Right ventricle myocardium superior (tissue), 1 donor: ENCODE measurements around the gene PPP1R1A. TPM values are rescaled to one million over a fixed set of nuclear protein-coding genes. Genes with fewer than 3 reads are reported as not detected.

Experiments used
- ATAC-seq: fragments of 200-7000 bp; cut with Tn5 transposase; one replicate; pipeline ENCODE4 v1.9.1; 2020; ENCODE audit warnings: mild to moderate bottlenecking; ENCODE audit not compliant: poor library complexity
- DNase-seq: peaks from one replicate; pipeline ENCODE4 v3.0.0-alpha.2; 2020
- intact Hi-C: fragments of 100-400 bp; cut with DNase I; formaldehyde crosslinking; loops from one replicate; pipeline ENCODE4 v1.11.2; 2022
- total RNA-seq: library from RNA; stranded (reverse); fragmentation: NEBNext Ultra II Directional; extraction: Animal tissue kit (Norgen Biotek cat#: 25700); gene quantifications from one replicate; pipeline ENCODE4 v1.2.1, GENCODE V29; 2021
- donor health status: DM: no; HTN: yes; CAD: no; lungs with severe emphysema.

The PPP1R1A gene
- total RNA-seq, 1 donor from 2014 or later: 192 TPM

DNA sequence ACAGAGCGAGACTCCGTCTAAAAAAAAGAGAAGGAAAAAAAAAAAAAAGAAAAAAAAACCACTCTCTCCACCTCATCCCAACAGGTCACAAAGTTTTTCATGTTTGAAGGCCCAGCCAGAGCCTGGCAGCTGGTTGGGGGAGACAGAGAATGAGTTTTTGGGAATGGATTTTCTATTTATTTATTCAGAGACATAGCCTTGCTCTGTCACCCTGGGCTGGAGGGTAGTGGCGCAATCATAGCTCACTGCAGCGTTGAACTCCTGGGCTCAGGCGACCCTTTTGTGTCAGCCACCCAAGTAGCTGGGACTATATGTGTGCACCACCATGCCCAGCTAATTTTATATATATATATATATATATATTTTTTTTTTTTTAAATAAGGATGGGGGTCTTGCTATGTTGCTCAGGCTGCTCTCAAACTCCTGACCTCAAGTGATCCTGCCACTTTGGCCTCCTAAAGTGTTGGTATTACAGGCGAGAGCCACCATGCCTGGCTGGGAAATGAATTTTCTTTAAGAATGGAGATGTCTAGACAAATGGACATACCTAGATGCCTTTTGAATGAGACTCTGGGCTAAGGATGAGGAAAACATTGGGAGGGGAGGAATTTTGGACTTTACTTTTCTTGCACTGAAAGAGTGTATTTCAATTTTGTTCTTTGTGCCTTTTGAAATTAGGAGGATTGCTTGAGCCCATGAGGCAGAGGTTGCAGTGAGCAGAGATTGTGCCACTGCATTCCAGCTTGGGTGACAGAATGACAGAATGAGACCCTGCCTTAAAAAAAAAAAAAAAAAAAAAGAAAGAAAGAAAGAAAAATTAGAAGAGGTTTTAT is 16.9 kb upstream of the PPP1R1A start:
- ATAC-seq (no peak), DNase-seq (no peak)
- intact Hi-C loops: no loop called here

DNA sequence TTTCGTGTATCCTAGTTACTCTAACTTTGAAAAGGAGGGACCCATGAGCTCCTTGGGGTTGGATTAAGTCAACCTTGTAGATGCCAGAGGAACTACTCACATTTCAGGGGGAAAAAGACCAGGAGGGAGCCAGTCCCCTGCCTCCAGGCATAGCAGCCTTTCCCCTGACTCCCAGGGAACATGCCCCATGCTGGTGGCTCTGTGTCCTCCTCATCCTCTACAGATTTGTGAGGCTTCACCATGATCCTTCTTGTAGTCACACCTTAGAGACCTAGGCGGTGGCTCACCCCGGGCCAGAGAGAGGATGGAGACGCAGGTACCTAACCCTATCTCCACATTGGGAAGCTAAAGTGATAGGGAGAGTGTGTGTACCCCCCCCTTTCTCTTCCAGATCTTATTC is 16.0 kb upstream of the PPP1R1A start:
- ATAC-seq: no peak
- DNase-seq: no peak
- intact Hi-C loops: no loop called here

DNA sequence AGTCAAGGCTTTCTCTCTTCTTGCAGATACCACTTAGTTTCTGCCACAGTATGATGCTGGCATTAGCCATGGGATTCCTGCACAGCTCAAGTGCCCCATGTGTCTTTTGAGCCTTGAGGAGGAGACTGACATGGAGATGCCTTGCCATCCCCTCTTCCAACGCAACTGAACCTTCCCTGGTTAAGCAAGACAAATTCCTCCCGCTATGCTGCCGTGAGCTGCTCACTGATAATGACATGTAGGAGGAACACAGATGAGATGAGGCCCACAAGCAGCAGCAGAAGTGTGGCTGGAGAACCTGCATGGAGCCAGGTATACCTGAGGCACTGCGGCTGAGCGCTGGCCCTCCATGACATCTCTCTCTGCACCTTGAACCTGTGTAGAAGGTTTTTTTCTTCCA is 15.4 kb upstream of the PPP1R1A start:
- ATAC-seq (no peak), DNase-seq (no peak)
- intact Hi-C loops: no loop called here

DNA sequence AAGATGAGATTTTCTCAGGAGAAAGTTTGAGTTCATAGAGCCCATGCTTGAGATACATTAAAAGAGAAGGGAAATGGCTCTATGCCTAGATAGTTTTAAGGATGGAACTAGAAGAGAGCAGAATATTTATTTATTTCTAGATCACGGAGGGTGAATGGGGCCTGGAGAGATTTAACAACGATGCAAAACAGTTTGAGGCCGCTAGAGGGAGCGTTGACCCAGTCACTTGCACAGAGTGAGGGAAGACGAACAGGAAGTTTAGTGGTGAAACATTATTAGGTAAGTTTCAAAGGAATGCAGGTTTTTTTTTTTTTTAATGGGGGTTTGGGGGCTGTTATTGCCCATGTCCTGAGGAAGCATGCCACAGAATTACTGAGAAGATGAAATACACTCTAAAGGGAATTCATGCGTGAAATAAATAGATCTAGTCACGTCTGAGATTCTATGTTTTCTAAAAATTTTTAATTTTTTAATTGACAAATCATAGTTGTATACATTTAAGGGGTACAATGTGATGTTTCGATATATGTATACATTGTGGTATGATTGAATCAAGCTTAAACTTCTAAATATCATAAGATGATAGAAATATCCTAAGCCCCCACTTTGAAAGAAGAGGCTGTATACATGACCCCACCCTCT is 14.8 kb upstream of the PPP1R1A start:
- intact Hi-C loops: no loop called here
- peak; percentile 62 for DNase-seq

DNA sequence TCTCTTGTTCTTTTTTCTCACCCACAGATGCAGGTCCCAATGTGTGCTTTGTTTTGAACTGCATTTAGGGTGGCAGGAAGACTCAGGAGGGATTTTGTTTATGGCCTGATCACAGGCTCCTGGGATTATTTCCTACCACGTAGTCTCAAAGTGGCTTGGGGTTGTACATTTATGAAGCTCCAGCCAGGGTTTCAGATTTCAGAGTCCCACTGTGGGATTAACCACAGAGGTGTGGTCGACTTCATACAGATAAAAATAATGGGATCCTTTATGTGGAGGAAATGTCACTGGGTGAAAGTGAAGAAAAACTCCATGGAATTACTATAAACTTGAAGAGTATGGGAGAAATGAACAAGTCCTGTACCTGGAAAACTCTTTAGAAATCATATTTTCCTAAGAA is 14.2 kb upstream of the PPP1R1A start:
- ATAC-seq (no peak), DNase-seq (no peak)
- intact Hi-C loops: no loop called here

More for the DNA sequence above, 14.8 kb upstream of the PPP1R1A start:
- ATAC-seq: peak; percentile 85

DNA sequence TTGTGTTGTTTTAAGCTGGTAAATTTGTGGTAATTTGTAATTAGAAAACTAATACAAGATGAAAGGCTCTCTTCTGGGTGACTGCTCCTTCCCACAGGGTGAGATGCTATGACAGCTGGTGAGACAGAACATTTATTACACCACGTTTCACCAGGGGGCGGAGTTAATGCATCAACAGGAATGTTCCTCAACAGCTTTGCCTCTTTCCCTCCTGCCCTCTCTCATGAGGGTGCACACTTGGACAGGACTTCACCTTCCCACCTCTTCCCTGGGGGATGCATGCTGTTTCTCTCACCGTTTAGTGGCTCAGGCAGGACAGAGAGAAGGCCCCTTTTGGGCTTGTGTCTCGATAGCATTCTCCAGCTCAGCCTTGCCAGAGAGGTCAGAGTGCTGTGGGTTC is 13.4 kb upstream of the PPP1R1A start:
- DNase-seq (no peak), ATAC-seq (no peak)
- intact Hi-C loops: no loop called here

DNA sequence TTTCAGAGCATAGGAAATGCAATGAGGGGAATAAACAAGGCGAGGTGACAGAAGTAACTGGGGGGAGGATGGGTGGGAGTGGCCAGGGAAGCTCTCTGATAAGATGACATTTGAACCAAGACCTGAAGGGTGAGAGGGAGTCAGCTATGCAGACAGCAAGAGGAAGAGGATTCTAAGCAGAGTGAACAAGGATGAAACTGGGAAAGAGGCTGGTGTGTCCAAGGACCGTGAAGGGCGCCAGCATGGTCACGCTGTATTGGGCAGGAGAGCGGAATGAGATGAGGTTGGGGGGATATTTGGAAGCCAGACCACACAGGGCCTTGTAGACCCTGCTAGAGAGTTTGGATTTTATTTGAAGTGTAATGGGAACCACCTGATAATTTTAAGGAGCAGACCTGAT is 10.5 kb upstream of the PPP1R1A start:
- DNase-seq: no peak
- intact Hi-C loops: loop anchor here (10.0 kb wide), 1 partner anchor 356 kb away; no protein-coding TSS in a partner anchor
- no peak for ATAC-seq

DNA sequence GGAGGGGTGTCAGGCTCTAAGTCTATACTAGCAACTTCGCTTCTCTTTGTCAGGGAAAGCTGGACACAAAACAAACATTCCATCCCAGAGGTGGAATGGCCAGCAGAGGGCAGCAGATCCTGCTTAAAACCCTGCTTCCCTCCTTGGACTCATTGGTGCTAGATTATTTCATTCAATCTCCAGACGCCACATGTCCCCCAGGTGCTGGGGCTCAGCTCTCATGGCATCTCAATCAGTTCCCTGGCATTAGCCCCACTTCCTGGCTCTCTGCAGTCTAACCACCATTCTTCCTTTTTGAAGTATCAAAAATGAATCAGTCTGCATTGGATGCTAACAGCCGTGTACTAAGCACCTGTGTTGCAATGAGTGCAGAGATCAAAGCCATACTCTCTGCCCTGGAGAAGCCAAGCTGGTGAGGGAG is 8.1 kb upstream of the PPP1R1A start:
- intact Hi-C loops: loop anchor here (10.0 kb wide), 1 partner anchor 358 kb away; no protein-coding TSS in a partner anchor
- DNase-seq (peak; percentile 76), ATAC-seq (peak; percentile 72)

DNA sequence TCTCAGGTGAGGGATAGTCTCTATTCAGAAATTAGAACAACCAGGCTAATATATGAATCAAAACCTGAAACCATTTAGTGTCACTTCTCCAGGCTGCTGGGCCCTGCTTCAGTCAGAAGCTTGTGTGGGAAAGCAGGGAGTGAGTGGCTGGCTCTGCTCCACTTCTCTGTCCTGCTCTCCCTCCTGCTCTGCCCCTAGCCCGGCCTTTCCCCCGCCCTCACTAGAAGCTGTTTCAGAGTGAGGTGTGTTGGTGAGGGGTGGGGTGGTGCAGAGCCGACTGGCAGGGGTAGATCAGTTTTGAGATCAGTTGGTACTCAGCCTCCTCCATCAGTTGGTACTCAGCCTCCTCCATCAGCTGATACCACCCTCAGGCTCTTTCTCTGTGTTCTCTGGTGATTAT is 7.0 kb upstream of the PPP1R1A start:
- intact Hi-C loops: loop anchor here (10.0 kb wide), 1 partner anchor 359 kb away; no protein-coding TSS in a partner anchor
- ATAC-seq (no peak), DNase-seq (no peak)

DNA sequence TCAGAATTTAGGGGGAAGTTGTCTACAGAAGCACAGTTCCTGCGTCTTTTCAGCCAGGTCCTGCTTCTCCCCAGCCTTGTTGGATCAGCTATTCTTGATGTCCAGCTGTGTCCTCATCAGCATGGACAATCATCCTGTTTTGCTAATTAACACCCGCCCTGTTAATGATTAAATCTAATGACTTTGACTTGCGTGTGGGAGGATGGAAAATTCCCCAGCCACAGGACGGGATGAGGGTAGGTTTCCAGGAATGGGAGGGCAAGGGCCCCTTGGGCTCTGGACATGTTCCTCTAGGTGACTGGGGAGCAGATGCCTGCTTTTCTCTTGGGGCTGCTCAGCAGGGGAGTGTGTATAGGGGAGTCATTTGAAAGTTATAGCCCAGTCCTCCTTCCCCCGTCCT is 5.3 kb upstream of the PPP1R1A start:
- ATAC-seq: no peak
- intact Hi-C loops: loop anchor here (10.0 kb wide), 1 partner anchor 361 kb away; no protein-coding TSS in a partner anchor
- no peak for DNase-seq

DNA sequence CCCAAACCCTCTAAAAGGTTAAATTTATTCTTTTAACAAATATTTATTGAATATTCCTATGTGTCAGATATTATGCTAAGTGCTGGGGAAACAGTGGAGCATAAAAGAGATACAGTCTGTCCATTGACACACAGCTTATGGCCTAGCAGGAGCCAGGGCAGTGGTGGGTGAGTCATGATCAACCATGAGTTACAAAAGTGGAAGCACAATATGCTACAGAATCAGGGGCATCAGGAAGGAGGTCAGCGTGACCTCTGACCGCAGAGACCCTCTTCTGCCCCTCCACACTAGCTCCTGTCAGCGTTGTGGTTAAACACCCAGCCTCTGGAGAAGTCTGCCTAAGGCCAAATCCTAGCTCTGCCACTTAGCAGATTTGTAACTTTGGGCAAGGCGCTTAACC is 4.7 kb upstream of the PPP1R1A start:
- no peak for ATAC-seq
- intact Hi-C loops: loop anchor here (10.0 kb wide), 1 partner anchor 362 kb away; no protein-coding TSS in a partner anchor

DNA sequence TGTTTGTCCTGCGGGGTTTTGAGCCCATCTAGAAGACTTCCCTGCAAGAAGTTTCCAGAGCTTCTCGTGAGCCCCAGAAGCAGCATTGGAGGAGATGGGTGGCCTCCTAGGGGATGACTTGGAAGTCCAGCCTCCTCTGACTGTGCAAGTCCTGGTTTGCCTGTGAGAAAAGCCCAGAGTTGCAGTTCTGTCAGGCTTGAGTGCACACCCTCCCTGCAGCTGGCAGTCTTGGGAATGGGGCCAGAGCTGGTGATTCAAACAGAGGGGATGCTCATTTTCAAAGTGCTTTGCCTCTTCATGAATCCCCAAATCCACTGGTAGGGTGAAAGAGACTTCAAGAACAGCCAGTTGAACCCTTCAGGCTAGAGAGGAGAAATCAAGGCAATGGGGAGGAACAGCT is 3.9 kb upstream of the PPP1R1A start:
- DNase-seq (no peak), ATAC-seq (no peak)
- intact Hi-C loops: loop anchor here (10.0 kb wide), 1 partner anchor 362 kb away; no protein-coding TSS in a partner anchor

More for the DNA sequence above, 4.7 kb upstream of the PPP1R1A start:
- DNase-seq: no peak

DNA sequence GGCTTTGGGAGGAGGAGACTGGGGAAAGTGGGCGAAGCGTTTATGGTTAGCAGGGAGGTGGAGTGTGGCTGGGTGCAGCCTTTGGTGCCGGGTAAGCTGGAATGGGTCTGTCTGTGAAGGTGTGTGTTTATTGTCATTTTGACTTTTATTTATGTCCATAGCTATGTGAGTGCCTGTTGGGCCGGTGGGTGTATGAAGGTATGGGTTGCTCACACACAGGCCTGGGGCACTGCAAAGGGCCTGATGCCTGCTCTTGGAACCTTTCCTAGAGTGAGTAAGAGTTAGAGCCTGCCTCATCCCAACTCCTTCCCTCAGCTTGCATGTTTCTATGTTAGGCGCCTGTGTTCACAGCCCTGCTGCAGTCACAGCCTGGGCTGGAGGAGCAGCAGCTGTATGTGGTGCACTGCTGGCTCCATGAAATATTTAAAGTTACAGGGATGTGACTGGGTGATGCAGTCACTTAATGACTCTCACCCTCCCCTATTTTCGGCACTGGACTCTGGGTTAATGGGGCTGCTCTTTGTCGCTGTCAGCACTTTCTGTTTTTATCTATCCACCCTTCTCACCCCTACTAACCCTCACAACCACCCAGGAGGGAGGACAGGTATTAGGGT is 2.6 kb upstream of the PPP1R1A start:
- intact Hi-C loops: loop anchor here (10.0 kb wide), 1 partner anchor 364 kb away; no protein-coding TSS in a partner anchor

DNA sequence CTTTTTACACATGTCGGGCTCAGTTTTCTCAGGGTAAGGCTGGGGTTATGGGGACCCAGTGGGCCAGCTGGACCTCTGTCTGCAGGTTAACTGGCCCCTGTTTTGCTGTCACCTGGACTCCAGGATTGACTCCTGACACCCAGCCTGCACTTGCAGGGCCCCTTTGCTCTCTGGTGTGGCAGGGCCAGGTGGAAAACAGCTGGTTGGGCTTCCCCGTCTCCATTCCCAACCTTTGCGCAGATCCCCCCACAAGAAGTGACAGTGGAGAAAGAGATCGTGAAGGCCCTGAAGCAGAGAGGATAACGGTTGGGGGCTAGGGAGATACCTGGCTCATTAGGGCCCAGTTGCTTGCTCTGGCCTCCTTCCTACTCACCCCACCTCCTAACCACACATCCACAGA is 1.5 kb upstream of the PPP1R1A start:
- intact Hi-C loops: loop anchor here (10.0 kb wide), 1 partner anchor 365 kb away; no protein-coding TSS in a partner anchor
- DNase-seq (no peak), ATAC-seq (no peak)

More for the DNA sequence above, 2.6 kb upstream of the PPP1R1A start:
- DNase-seq (no peak), ATAC-seq (peak; percentile 61)

DNA sequence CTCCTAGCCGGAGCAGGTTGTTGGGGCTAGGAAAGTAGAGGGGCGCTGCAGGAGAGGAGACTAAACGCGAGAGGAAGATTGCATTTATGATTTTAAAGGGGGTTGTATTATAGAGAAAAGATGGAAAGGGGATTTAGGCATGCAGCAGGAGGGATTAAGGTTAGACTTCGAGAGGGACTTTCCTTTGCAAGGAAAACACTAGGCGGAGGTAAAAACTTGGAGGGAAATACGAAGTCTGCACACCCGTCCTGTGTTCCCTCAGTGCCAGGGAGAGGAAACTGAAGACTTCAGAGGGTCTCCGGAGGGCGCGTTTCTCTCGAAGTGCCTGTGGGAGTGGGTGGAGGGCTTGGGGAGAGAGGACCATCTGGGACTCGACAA is 420 bp upstream of the PPP1R1A start:
- no peak for DNase-seq
- no peak for ATAC-seq
- intact Hi-C loops: no loop called here

DNA sequence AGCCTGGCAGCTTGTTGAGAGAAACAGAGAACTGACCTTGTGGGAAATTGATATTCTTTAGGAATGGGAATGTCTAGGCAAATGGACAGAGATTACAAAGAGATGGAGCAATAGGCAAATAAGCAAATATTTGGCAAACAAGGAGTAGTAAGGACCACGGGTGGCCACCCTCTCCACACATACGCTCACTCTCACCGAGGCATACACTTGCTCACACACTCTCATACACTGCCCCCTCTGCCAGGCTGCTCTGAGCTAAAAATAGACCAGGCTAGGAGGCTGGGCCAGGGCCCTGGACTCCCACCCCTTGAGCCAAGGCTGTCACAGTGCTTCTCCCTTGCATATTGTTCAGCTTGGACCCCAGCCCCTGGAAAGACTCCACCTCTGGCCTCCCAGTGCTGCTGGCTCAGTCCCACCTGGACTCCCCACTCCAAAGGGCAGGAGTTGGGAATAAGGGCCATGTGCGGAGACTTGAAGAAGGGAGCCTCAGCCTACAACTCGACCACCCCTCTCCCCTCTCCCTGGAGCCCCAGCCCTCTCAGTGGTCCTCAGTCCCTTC is 1.1 kb downstream of the PPP1R1A start:
- intact Hi-C loops: no loop called here

DNA sequence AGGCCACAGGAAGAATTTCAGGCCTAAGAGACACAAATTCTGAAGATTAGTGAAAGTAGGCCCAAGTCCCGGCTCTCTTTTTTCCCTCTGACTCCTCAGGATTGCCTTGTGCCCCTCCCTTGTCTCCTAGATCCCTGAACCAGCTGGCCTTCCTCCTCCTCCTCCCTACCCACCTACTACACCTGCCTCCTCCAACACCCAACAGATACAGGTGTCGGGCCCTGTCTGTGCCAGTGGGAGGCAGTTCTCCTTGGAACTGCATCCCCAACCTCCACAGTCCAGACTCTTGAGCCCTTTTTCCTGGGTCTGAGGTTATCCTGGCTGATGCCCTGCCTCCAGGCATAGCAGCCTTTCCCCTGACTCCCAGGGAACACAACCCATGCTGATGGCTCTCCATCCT is 1.8 kb downstream of the PPP1R1A start:
- intact Hi-C loops: no loop called here
- DNase-seq (no peak), ATAC-seq (no peak)

More for the DNA sequence above, 1.1 kb downstream of the PPP1R1A start:
- peak; percentile 82 for ATAC-seq
- peak; percentile 61 for DNase-seq

DNA sequence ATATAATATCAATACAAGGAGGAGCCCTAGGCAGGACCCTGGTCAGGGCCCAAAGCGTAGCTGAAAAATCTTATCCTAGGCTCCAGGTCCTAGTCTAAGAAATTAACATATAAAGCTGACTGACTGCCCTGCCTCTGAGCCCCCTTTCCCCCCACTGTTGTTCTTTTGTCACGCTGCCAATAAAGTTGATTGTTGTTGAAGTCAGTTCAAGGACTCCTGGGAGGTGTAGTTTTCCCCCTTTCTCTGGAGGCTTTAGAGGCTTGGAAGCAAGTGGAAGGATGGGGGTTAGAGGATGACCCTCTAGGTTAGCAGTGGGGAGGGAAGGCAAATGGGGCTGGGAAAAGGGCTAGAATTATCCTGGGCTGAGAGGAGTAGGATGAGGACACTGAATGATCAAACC is 3.2 kb downstream of the PPP1R1A start:
- DNase-seq (no peak), ATAC-seq (no peak)
- intact Hi-C loops: no loop called here

DNA sequence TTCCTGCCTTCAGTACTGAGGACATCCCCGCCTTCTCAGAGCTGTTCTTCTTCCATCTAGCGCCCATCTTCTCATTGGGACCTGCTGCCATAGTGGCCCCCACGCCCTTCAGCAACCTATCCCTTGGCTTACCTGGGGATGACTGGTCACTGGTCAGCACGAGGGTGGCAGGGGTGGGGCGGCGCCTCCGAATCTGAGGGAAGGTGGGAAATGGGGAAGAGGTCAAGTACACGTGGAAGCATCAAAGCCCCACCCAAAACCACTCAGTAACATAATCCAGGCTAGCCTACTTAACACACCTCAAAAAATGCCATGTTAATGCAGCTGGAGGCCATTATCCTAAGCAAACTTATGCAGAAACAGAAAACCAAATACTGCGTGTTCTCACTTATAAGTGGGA is 4.3 kb downstream of the PPP1R1A start:
- intact Hi-C loops: no loop called here
- no peak for DNase-seq
- ATAC-seq: no peak
